CD14-positive monocyte (primary cell): ENCODE measurements around the gene POLG. TPM values are rescaled to one million over a fixed set of nuclear protein-coding genes. Genes with fewer than 3 reads are reported as not detected.

ENCODE experiments used
- DNase-seq, 3 donors: peaks; one replicate each; pipeline ENCODE4 v3.0.0-alpha.2; 2011 to 2022
- H2AFZ ChIP-seq: 2 replicates; pipeline ENCODE4 v1.6.0; 2012; ENCODE audit warnings: mild to moderate bottlenecking, low read depth, low read length, inconsistent platforms; ENCODE audit not compliant: insufficient read depth, poor library complexity, severe bottlenecking
- H3K27ac ChIP-seq, 2 donors: 1 replicate in 1 of 2; 2 replicates in 1 of 2; pipeline ENCODE4 v1.5.1; 2012 to 2013; ENCODE audit warnings: low read length in 2 of 2, control low read depth in 1 of 2, inconsistent platforms in 1 of 2, low read depth in 1 of 2, mild to moderate bottlenecking in 1 of 2
- H3K27me3 ChIP-seq, 2 donors: one replicate each; pipeline versions ENCODE4 v1.6.0 to v1.6.1; 2011 to 2013; ENCODE audit warnings: low read length in 2 of 2; ENCODE audit not compliant: control insufficient read depth in 2 of 2, insufficient read depth in 2 of 2
- H3K36me3 ChIP-seq, 2 donors: replicated peaks in 1 of 2; 1 replicate in 1 of 2; 2 replicates in 1 of 2; pipeline versions ENCODE4 v1.5.1 to v1.6.1; 2012 to 2013; ENCODE audit warnings: low read length in 2 of 2, control low read depth in 1 of 2, inconsistent platforms in 1 of 2, mild to moderate bottlenecking in 1 of 2; ENCODE audit not compliant: insufficient read depth in 2 of 2, control insufficient read depth in 1 of 2
- H3K4me1 ChIP-seq, 2 donors: 1 replicate in 1 of 2; 2 replicates in 1 of 2; pipeline versions ENCODE4 v1.5.1 to v1.6.1; 2012 to 2013; ENCODE audit warnings: low read length in 2 of 2, control low read depth in 1 of 2, inconsistent platforms in 1 of 2, mild to moderate bottlenecking in 1 of 2, moderate library complexity in 1 of 2; ENCODE audit not compliant: insufficient read depth in 2 of 2, control insufficient read depth in 1 of 2
- H3K4me2 ChIP-seq: replicated peaks from 2 replicates; pipeline ENCODE3; 2012; ENCODE audit warnings: low read length, moderate library complexity, mild to moderate bottlenecking; ENCODE audit not compliant: poor library complexity, severe bottlenecking; ENCODE audit errors: extremely low read depth
- H3K4me3 ChIP-seq, 3 experiments: fragments of 200-600 bp in 1 of 3; sonication (generic) in 1 of 3; replicated peaks in 1 of 3; 1 replicate in 2 of 3; 2 replicates in 1 of 3; pipeline ENCODE4 v1.5.1; 2011 to 2013; ENCODE audit warnings: low read length in 3 of 3, mild to moderate bottlenecking in 3 of 3, control low read depth in 2 of 3, low read depth in 2 of 3, inconsistent platforms in 1 of 3, moderate library complexity in 1 of 3
- H3K79me2 ChIP-seq: 2 replicates; pipeline ENCODE4 v1.6.0; 2012; ENCODE audit warnings: mild to moderate bottlenecking, control low read depth, inconsistent platforms, low read length, moderate library complexity; ENCODE audit not compliant: insufficient read depth
- H3K9ac ChIP-seq: 2 replicates; pipeline ENCODE4 v1.6.0; 2017; ENCODE audit warnings: low read length, mild to moderate bottlenecking; ENCODE audit not compliant: insufficient read depth, poor library complexity, severe bottlenecking
- H3K9me3 ChIP-seq, 2 donors: replicated peaks in 1 of 2; 1 replicate in 1 of 2; 2 replicates in 1 of 2; pipeline versions ENCODE4 v1.5.1 to v1.6.1; 2012 to 2013; ENCODE audit warnings: low read length in 2 of 2, control low read depth in 1 of 2; ENCODE audit not compliant: control insufficient read depth in 1 of 2, insufficient read depth in 1 of 2
- H4K20me1 ChIP-seq: 2 replicates; pipeline ENCODE4 v1.6.0; 2012; ENCODE audit warnings: mild to moderate bottlenecking, low read length, control low read depth, moderate library complexity; ENCODE audit not compliant: insufficient read depth
- H3K27ac Mint-ChIP-seq, 7 donors: one replicate each; pipeline ENCODE4 v1.8.0; 2020; ENCODE audit warnings: mild to moderate bottlenecking in 7 of 7, mixed read lengths in 7 of 7, moderate library complexity in 6 of 7, inconsistent platforms in 2 of 7
- H3K27me3 Mint-ChIP-seq, 3 donors: one replicate each; pipeline ENCODE4 v1.8.0; 2021 to 2022; ENCODE audit warnings: low read depth in 3 of 3, mild to moderate bottlenecking in 3 of 3, mixed read lengths in 3 of 3, moderate library complexity in 3 of 3, inconsistent platforms in 1 of 3
- H3K36me3 Mint-ChIP-seq, 2 donors: one replicate each; pipeline ENCODE4 v1.8.0; 2020; ENCODE audit warnings: mixed read lengths in 2 of 2, inconsistent platforms in 1 of 2, mild to moderate bottlenecking in 1 of 2
- H3K4me1 Mint-ChIP-seq: one replicate; pipeline ENCODE4 v1.8.0; 2020; ENCODE audit warnings: mild to moderate bottlenecking, mixed read lengths
- H3K4me3 Mint-ChIP-seq, 2 donors: one replicate each; pipeline ENCODE4 v1.8.0; 2020; ENCODE audit warnings: mild to moderate bottlenecking in 2 of 2, mixed read lengths in 2 of 2, moderate library complexity in 1 of 2
- H3K9me3 Mint-ChIP-seq, 7 donors: one replicate each; pipeline ENCODE4 v1.8.0; 2020 to 2022; ENCODE audit warnings: mixed read lengths in 7 of 7, mild to moderate bottlenecking in 6 of 7, moderate library complexity in 6 of 7, inconsistent platforms in 2 of 7
- WGBS: methylation state at CpG from one replicate; pipeline ENCODE4 v1.1.5; 2013; ENCODE audit warnings: missing lambda C conversion rate; ENCODE audit not compliant: insufficient coverage; 5-methylcytosine and 5-hydroxymethylcytosine counted together
- intact Hi-C, 2 donors: fragments of 100-400 bp; cut with micrococcal nuclease; formaldehyde crosslinking; loops; one replicate each; pipeline versions ENCODE4 v1.15.0 to v1.15.1; 2023
- polyA plus RNA-seq, 3 donors: library from polyadenylated mRNA; depleted of rRNA in 1 of 3; unstranded in 2 of 3; stranded (reverse) in 1 of 3; fragments of 300-500 nt in 2 of 3; fragments of >200 nt in 1 of 3; fragmentation: Illumina TruSeq in 2 of 3; gene quantifications; 1 replicate in 2 of 3; 2 replicates in 1 of 3; pipeline ENCODE4 v1.2.3, GENCODE V29; 2012 to 2021
- TF ChIP-seq, protein P1 (sequence below): fragments of 200-600 bp; IDR thresholded peaks from one replicate; pipeline ENCODE4 v1.8.0; 2022; ENCODE audit warnings: antibody characterized with exemption, mild to moderate bottlenecking

The POLG gene
- polyA plus RNA-seq, 3 donors = 19.2 to 66.7 (median 21.6) TPM

DNA sequence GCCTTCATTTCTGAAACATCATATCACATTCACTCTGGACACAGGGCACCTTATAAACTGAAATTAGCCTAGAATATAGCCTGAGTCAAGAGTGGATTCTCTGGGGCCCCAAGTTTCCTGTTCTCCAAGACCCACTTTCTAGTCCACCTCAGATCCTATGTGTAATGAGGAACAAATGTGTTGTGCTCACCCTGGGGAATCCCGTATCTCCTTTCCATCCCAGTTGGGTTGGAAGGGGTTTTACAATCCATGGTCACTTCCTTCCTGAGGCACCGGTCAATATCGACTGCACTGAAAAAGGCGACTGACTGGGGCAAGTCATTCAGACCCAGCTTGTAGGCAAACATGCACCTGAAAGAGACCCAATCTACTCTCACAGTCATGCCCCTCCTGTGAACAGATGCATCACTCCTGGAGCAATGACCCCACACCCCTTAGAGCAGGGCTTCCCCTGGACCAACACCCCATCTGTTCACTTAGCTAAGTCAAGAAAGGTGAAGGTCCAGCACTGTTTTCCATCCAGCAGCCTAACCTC is 17.4 kb downstream of the POLG start:
- intact Hi-C loops = no loop called here
- peaks cover 80 to 93% of the 10 kb centered on the region in 2 donors for H3K36me3 Mint-ChIP-seq

DNA sequence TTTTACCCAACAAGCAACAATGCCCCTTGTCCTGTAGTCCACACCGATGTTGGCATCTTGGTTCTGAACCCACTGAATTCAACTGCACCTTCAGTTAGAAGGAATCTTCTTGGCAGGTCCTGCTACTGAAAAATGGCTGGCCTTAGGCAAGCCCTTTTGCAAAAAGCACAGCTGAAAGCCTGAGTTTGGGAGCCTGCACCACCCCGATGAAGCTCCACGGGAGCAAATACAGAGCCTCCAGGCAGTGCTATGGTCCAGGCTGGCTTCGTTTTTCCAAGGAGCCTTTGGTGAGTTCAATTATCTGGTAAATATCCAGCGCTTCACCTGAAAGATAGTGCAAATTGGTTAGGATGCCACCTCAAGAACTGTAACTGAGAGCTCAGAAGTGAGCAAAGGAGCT is 18.1 kb downstream of the POLG start:
- H3K27me3 ChIP-seq = no peaks in the 10 kb centered on the region
- H3K36me3 ChIP-seq = peaks cover 69 to 89% of the 10 kb centered on the region in 2 donors
- H4K20me1 ChIP-seq = peaks cover 55% of the 10 kb centered on the region
- no peaks in the 10 kb centered on the region for H3K4me1 ChIP-seq
- no peaks in the 10 kb centered on the region for H3K9me3 ChIP-seq
- H3K9me3 Mint-ChIP-seq = no peaks in the 10 kb centered on the region
- intact Hi-C loops = no loop called here
- H3K4me3 Mint-ChIP-seq = no peak overlapping the region
- H3K79me2 ChIP-seq = peaks cover under 1% of the 10 kb centered on the region
- H3K36me3 Mint-ChIP-seq = peaks cover 73 to 92% of the 10 kb centered on the region in 2 donors
- H3K4me1 Mint-ChIP-seq = peaks cover 7% of the 10 kb centered on the region
- 98% methylated on average over 5 of the region's 5 CpGs for WGBS
- no peak overlapping the region for H3K27ac ChIP-seq
- DNase-seq = no peak
- no peaks in the 10 kb centered on the region for H3K27me3 Mint-ChIP-seq
- H2AFZ ChIP-seq = no peak overlapping the region
- TF ChIP-seq, protein P1, sequence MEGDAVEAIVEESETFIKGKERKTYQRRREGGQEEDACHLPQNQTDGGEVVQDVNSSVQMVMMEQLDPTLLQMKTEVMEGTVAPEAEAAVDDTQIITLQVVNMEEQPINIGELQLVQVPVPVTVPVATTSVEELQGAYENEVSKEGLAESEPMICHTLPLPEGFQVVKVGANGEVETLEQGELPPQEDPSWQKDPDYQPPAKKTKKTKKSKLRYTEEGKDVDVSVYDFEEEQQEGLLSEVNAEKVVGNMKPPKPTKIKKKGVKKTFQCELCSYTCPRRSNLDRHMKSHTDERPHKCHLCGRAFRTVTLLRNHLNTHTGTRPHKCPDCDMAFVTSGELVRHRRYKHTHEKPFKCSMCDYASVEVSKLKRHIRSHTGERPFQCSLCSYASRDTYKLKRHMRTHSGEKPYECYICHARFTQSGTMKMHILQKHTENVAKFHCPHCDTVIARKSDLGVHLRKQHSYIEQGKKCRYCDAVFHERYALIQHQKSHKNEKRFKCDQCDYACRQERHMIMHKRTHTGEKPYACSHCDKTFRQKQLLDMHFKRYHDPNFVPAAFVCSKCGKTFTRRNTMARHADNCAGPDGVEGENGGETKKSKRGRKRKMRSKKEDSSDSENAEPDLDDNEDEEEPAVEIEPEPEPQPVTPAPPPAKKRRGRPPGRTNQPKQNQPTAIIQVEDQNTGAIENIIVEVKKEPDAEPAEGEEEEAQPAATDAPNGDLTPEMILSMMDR = no peak
- H3K4me2 ChIP-seq = no peak overlapping the region
- no peak overlapping the region for H3K9ac ChIP-seq
- H3K4me3 ChIP-seq = no peak overlapping the region
- no peak overlapping the region for H3K27ac Mint-ChIP-seq

More for the DNA sequence above, 17.4 kb downstream of the POLG start:
- Histone ChIP-seq H3K79me2 (peaks cover 6% of the 10 kb centered on the region), H3K27ac (peak overlapping the region in 1 of 2 donors; percentile 36), H3K9me3 (no peaks in the 10 kb centered on the region), H4K20me1 (peaks cover 62% of the 10 kb centered on the region), H3K4me2 (no peak overlapping the region), H3K4me3 (no peak overlapping the region), H3K9ac (no peak overlapping the region), H3K36me3 (peaks cover 76 to 96% of the 10 kb centered on the region in 2 donors), H3K4me1 (no peaks in the 10 kb centered on the region), H2AFZ (no peak overlapping the region), H3K27me3 (no peaks in the 10 kb centered on the region)
- Mint-ChIP-seq H3K27ac (peak overlapping the region in 3 of 7 donors; percentile 2 to 27 (median 23)), H3K4me3 (no peak overlapping the region), H3K9me3 (no peaks in the 10 kb centered on the region), H3K4me1 (no peaks in the 10 kb centered on the region), H3K27me3 (no peaks in the 10 kb centered on the region)
- peak in 1 of 3 donors; percentile 25 for DNase-seq
- TF ChIP-seq, protein P1 = no peak
- 71% methylated on average over 1 of the region's 4 CpGs for WGBS
